GM12878 (cell line): Measurements from ENCODE around the gene GOLIM4. TPM values are rescaled to one million over a fixed set of nuclear protein-coding genes. Genes with fewer than 3 reads are reported as not detected.

Experiments used
- BHLHE40 ChIP-seq, 2 experiments: fragments of 450-650 bp in 1 of 2; IDR thresholded peaks; 2 replicates each; pipeline ENCODE4 v1.6.1; 2011 to 2017; ENCODE audit warnings: low read depth in 2 of 2, borderline replicate concordance in 1 of 2, improper control_type of control experiment in 1 of 2, low read length in 1 of 2, mild to moderate bottlenecking in 1 of 2
- CHD2 ChIP-seq: IDR thresholded peaks from 2 replicates; pipeline ENCODE4 v1.6.1; 2011; ENCODE audit warnings: low read depth, low read length, improper control_type of control experiment, borderline replicate concordance
- EZH2 ChIP-seq: IDR thresholded peaks from 2 replicates; pipeline ENCODE4 v1.6.1; 2012; ENCODE audit warnings: low read depth, mild to moderate bottlenecking, control low read depth, inconsistent platforms, low read length, borderline replicate concordance; ENCODE audit not compliant: control insufficient read depth
- PML ChIP-seq: IDR thresholded peaks from 2 replicates; pipeline ENCODE4 v1.6.1; 2012; ENCODE audit warnings: low read length, inconsistent platforms
- POLR2AphosphoS5 ChIP-seq: IDR thresholded peaks from 2 replicates; pipeline ENCODE4 v1.6.1; 2011; ENCODE audit warnings: mild to moderate bottlenecking, low read length, inconsistent platforms
- polyA plus RNA-seq, 11 experiments: library from polyadenylated mRNA; depleted of rRNA in 4 of 11; unstranded in 6 of 11; stranded (reverse) in 5 of 11; fragments of >200 nt; fragmentation: Nextera tagmentation in 4 of 11; fragmentation: Illumina TruSeq in 1 of 11; extraction: Ambion mirVana in 4 of 11; extraction: Trizol in 1 of 11; gene quantifications; 1 replicate in 1 of 11; 2 replicates in 10 of 11; pipeline versions ENCODE4 v1.2.1 to v1.2.3, GENCODE V29; 2011 to 2016; ENCODE audit warnings: inconsistent platforms in 2 of 11, missing spikeins in 2 of 11, low read depth in 1 of 11
- total RNA-seq, 4 experiments: library from RNA; depleted of rRNA in 3 of 4; stranded (reverse); fragments of >200 nt in 3 of 4; fragmentation: Illumina TruSeq in 1 of 4; extraction: Trizol in 1 of 4; gene quantifications; 2 replicates each; pipeline versions ENCODE4 v1.2.1 to v1.2.3, GENCODE V29; 2013 to 2021
- TF ChIP-seq, protein P1 (sequence below): IDR thresholded peaks from 2 replicates; pipeline ENCODE4 v1.6.1; 2011; ENCODE audit warnings: borderline replicate concordance, low read depth, mild to moderate bottlenecking, moderate library complexity, mixed read lengths, low read length; ENCODE audit not compliant: insufficient read depth; ENCODE audit errors: extremely low read length
- TF ChIP-seq, protein P2 (sequence below): fragments of 450-650 bp; IDR thresholded peaks from 2 replicates; pipeline ENCODE4 v1.6.1; 2017; ENCODE audit warnings: mild to moderate bottlenecking, moderate library complexity
- TF ChIP-seq, protein P3 (sequence below): fragments of 450-650 bp; IDR thresholded peaks from 2 replicates; pipeline ENCODE4 v1.6.1; 2017; ENCODE audit warnings: low read depth, mild to moderate bottlenecking, moderate library complexity
- TF ChIP-seq, protein P4 (sequence below): fragments of 450-650 bp; conservative IDR thresholded peaks from 2 replicates; pipeline ENCODE4 v1.6.1; 2017; ENCODE audit warnings: mild to moderate bottlenecking, moderate library complexity

GOLIM4 gene
- total and polyA plus RNA-seq, 10 of the 15 experiments (the other 5 are each of a cell fraction or from before 2014, with no cell fraction given) = 11.1 to 32.4 (median 19.3) TPM

DNA sequence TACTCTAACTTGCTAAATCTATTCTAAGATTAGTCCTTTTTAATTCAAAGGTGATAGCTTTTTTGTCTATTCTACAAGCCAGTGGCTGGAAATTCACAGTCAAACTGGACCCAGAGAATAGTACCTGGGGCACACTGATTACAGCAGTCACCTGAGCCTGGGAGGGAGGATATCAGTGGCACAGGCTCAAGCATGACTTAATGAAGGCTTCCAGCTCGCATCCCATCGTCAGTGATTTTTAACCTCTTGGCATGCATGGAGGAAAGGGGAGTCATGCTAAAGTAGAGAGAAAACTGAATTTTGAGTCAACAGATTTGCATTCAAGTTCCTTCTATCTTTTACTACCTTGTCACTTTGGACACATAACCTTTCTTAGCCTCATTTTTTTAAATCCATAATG is 24.8 kb downstream of the GOLIM4 start (continued):
- TF ChIP-seq, protein P1, sequence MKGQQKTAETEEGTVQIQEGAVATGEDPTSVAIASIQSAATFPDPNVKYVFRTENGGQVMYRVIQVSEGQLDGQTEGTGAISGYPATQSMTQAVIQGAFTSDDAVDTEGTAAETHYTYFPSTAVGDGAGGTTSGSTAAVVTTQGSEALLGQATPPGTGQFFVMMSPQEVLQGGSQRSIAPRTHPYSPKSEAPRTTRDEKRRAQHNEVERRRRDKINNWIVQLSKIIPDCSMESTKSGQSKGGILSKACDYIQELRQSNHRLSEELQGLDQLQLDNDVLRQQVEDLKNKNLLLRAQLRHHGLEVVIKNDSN = no peak
- TF ChIP-seq EZH2 (no peak), CHD2 (no peak), PML (no peak), BHLHE40 (IDR thresholded peaks at IDR 0.05; ENCODE audit: borderline replicate concordance in 1 of 2, low read depth in 2 of 2, low read length in 1 of 2) (no peak), POLR2AphosphoS5 (no peak)
- TF ChIP-seq, protein P2, sequence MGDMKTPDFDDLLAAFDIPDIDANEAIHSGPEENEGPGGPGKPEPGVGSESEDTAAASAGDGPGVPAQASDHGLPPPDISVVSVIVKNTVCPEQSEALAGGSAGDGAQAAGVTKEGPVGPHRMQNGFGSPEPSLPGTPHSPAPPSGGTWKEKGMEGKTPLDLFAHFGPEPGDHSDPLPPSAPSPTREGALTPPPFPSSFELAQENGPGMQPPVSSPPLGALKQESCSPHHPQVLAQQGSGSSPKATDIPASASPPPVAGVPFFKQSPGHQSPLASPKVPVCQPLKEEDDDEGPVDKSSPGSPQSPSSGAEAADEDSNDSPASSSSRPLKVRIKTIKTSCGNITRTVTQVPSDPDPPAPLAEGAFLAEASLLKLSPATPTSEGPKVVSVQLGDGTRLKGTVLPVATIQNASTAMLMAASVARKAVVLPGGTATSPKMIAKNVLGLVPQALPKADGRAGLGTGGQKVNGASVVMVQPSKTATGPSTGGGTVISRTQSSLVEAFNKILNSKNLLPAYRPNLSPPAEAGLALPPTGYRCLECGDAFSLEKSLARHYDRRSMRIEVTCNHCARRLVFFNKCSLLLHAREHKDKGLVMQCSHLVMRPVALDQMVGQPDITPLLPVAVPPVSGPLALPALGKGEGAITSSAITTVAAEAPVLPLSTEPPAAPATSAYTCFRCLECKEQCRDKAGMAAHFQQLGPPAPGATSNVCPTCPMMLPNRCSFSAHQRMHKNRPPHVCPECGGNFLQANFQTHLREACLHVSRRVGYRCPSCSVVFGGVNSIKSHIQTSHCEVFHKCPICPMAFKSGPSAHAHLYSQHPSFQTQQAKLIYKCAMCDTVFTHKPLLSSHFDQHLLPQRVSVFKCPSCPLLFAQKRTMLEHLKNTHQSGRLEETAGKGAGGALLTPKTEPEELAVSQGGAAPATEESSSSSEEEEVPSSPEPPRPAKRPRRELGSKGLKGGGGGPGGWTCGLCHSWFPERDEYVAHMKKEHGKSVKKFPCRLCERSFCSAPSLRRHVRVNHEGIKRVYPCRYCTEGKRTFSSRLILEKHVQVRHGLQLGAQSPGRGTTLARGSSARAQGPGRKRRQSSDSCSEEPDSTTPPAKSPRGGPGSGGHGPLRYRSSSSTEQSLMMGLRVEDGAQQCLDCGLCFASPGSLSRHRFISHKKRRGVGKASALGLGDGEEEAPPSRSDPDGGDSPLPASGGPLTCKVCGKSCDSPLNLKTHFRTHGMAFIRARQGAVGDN = no peak
- TF ChIP-seq, protein P3, sequence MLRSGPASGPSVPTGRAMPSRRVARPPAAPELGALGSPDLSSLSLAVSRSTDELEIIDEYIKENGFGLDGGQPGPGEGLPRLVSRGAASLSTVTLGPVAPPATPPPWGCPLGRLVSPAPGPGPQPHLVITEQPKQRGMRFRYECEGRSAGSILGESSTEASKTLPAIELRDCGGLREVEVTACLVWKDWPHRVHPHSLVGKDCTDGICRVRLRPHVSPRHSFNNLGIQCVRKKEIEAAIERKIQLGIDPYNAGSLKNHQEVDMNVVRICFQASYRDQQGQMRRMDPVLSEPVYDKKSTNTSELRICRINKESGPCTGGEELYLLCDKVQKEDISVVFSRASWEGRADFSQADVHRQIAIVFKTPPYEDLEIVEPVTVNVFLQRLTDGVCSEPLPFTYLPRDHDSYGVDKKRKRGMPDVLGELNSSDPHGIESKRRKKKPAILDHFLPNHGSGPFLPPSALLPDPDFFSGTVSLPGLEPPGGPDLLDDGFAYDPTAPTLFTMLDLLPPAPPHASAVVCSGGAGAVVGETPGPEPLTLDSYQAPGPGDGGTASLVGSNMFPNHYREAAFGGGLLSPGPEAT = no peak
- TF ChIP-seq, protein P4, sequence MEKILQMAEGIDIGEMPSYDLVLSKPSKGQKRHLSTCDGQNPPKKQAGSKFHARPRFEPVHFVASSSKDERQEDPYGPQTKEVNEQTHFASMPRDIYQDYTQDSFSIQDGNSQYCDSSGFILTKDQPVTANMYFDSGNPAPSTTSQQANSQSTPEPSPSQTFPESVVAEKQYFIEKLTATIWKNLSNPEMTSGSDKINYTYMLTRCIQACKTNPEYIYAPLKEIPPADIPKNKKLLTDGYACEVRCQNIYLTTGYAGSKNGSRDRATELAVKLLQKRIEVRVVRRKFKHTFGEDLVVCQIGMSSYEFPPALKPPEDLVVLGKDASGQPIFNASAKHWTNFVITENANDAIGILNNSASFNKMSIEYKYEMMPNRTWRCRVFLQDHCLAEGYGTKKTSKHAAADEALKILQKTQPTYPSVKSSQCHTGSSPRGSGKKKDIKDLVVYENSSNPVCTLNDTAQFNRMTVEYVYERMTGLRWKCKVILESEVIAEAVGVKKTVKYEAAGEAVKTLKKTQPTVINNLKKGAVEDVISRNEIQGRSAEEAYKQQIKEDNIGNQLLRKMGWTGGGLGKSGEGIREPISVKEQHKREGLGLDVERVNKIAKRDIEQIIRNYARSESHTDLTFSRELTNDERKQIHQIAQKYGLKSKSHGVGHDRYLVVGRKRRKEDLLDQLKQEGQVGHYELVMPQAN = no peak
